GM12878 (cell line): ENCODE results near the gene NRP2. TPM values are rescaled to one million over a fixed set of nuclear protein-coding genes. Genes with fewer than 3 reads are reported as not detected.

Experiments used
- BMI1 ChIP-seq: fragments of 450-650 bp; IDR thresholded peaks from 2 replicates; pipeline ENCODE4 v1.6.1; 2016; ENCODE audit warnings: mild to moderate bottlenecking, moderate library complexity, borderline replicate concordance
- CTCF ChIP-seq, 3 experiments: IDR thresholded peaks in 2 of 3; conservative IDR thresholded peaks in 1 of 3; 2 replicates each; pipeline ENCODE4 v1.5.1; 2011; ENCODE audit warnings: low read depth in 3 of 3, low read length in 3 of 3, mild to moderate bottlenecking in 3 of 3, control low read depth in 2 of 3, moderate library complexity in 2 of 3, inconsistent platforms in 1 of 3, mixed read lengths in 1 of 3; ENCODE audit not compliant: control insufficient read depth in 2 of 3, insufficient read depth in 1 of 3; ENCODE audit errors: extremely low read depth in 1 of 3
- EZH2 ChIP-seq: IDR thresholded peaks from 2 replicates; pipeline ENCODE4 v1.6.1; 2012; ENCODE audit warnings: low read depth, mild to moderate bottlenecking, control low read depth, inconsistent platforms, low read length, borderline replicate concordance; ENCODE audit not compliant: control insufficient read depth
- NR2F1 ChIP-seq: fragments of 450-650 bp; conservative IDR thresholded peaks from 2 replicates; pipeline ENCODE4 v1.6.1; 2017; ENCODE audit warnings: mild to moderate bottlenecking
- SIN3A ChIP-seq: IDR thresholded peaks from 2 replicates; pipeline ENCODE4 v1.6.1; 2012; ENCODE audit warnings: low read depth, low read length, improper control_type of control experiment
- SMAD5 ChIP-seq: IDR thresholded peaks from 2 replicates; pipeline ENCODE4 v1.6.1; 2016; ENCODE audit warnings: antibody characterized with exemption, low read depth
- SUPT20H ChIP-seq: IDR thresholded peaks from 2 replicates; pipeline ENCODE4 v1.6.1; 2011; ENCODE audit warnings: low read depth, mild to moderate bottlenecking, low read length, moderate library complexity, borderline replicate concordance; ENCODE audit not compliant: control insufficient read depth
- ZBTB11 ChIP-seq: fragments of 450-650 bp; formaldehyde crosslinking; IDR thresholded peaks from 2 replicates; pipeline ENCODE4 v1.5.0; 2022; ENCODE audit warnings: mild to moderate bottlenecking, missing genetic modification characterization
- polyA plus RNA-seq, 11 experiments: library from polyadenylated mRNA; depleted of rRNA in 4 of 11; unstranded in 6 of 11; stranded (reverse) in 5 of 11; fragments of >200 nt; fragmentation: Nextera tagmentation in 4 of 11; fragmentation: Illumina TruSeq in 1 of 11; extraction: Ambion mirVana in 4 of 11; extraction: Trizol in 1 of 11; gene quantifications; 1 replicate in 1 of 11; 2 replicates in 10 of 11; pipeline versions ENCODE4 v1.2.1 to v1.2.3, GENCODE V29; 2011 to 2016; ENCODE audit warnings: inconsistent platforms in 2 of 11, missing spikeins in 2 of 11, low read depth in 1 of 11
- total RNA-seq, 4 experiments: library from RNA; depleted of rRNA in 3 of 4; stranded (reverse); fragments of >200 nt in 3 of 4; fragmentation: Illumina TruSeq in 1 of 4; extraction: Trizol in 1 of 4; gene quantifications; 2 replicates each; pipeline versions ENCODE4 v1.2.1 to v1.2.3, GENCODE V29; 2013 to 2021
- TF ChIP-seq, protein P1 (sequence below): IDR thresholded peaks from 2 replicates; pipeline ENCODE4 v1.6.1; 2011; ENCODE audit warnings: low read depth, mild to moderate bottlenecking, low read length, moderate library complexity, borderline replicate concordance; ENCODE audit errors: extremely low read depth

The NRP2 gene
- total and polyA plus RNA-seq, 10 of the 15 experiments (the other 5 are each of a cell fraction or from before 2014, with no cell fraction given), result 0.06 to 1.2 (median 0.46) TPM

DNA sequence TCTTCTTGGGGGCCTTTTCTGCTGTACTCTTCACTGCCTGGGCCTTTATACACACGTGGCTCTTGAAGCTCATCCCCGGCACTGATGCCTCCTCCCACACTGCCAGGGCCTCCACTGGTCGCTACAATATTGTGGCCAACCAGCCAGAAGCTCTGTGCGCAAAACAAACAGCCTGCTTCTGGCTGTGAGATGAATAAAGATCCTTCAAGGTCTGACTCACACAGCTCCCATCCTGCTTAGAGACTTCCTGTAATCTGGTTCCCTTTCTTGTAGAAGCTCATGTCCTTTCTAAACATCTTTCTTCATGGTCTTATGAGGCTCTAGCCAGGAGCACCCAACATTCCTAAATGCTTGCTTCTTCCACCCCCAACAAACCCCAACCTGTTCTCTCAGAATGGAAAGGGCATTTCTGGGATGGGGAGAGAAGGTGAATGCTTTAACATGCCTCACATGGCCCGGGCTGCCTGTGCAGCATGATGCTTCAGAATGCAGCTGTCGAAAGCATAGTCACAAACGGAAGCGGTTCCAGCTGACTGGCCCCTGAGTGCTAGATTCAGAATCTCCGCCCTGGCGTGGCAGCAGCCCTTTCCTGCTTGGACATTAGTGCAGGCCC, 24.6 kb downstream of the NRP2 start (continued):
- TF ChIP-seq CTCF (IDR thresholded peaks at IDR 0.05 in 2 of 3, conservative IDR thresholded peaks at IDR 0.05 in 1 of 3; ENCODE audit: control insufficient read depth in 2 of 3, extremely low read depth in 1 of 3, insufficient read depth in 1 of 3, low read depth in 3 of 3, low read length in 3 of 3), result no peak
- 0 out of 2 replicates have a peak, but pooled peaks have one; percentile 33 for TF ChIP-seq BMI1
- TF ChIP-seq SUPT20H, result no peak
- TF ChIP-seq SMAD5, result peak; percentile 34; the same call in 1 of the 2 replicates
- TF ChIP-seq, protein P1, sequence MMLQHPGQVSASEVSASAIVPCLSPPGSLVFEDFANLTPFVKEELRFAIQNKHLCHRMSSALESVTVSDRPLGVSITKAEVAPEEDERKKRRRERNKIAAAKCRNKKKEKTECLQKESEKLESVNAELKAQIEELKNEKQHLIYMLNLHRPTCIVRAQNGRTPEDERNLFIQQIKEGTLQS, result no peak
- TF ChIP-seq SIN3A, result no peak
- no peak for TF ChIP-seq ZBTB11 (CRISPR knock-in tag)
- no peak for TF ChIP-seq EZH2
- no peak for TF ChIP-seq NR2F1
